ENCODE data around the gene SPIN1. TPM values are rescaled to one million over a fixed set of nuclear protein-coding genes. Genes with fewer than 3 reads are reported as not detected.
"Not testable (repeated sequence)": the region's sequence is repeated elsewhere in the genome, so short reads cannot be mapped to it uniquely, and the experiment has no call there.

Gene SPIN1
- total and polyA plus RNA-seq, 2 experiments from 2014 or later: 58.4 to 95.3 TPM

- DNase-seq: peak; percentile 20
- in situ Hi-C loops (cut with MboI): no loop called here
- WGBS, 2 experiments (ENCODE audit: low coverage in 1 of 2, low lambda C conversion rate in 2 of 2, missing lambda C conversion rate in 2 of 2): 57 to 70% methylated on average over 2 of the region's 2 CpGs
Measured at GRCh38 chr9:88378317-88378716, 9.9 kb upstream of the SPIN1 start.

GRCh38 chr9:88379352-88379751 is 8.9 kb upstream of the SPIN1 start:
- Histone ChIP-seq H3F3A (ENCODE audit: insufficient read depth) (no peaks in the 10 kb centered on the region), H3K4me3 (no peak overlapping the region), H3K27me3 (replicated peaks; ENCODE audit: insufficient read depth) (no peaks in the 10 kb centered on the region), H4K20me1 (ENCODE audit: insufficient read depth) (no peaks in the 10 kb centered on the region), H3K4me1 (ENCODE audit: insufficient read depth) (no peaks in the 10 kb centered on the region), H3K27ac (no peak overlapping the region), H3K9me3 (ENCODE audit: low read depth) (no peaks in the 10 kb centered on the region), H2AFZ (no peak overlapping the region), H3K4me2 (ENCODE audit: unreplicated experiment) (no peak overlapping the region), H3K79me2 (ENCODE audit: insufficient read depth) (no peaks in the 10 kb centered on the region), H3K9ac (no peak overlapping the region), H3K9me2 (ENCODE audit: insufficient read depth) (no peaks in the 10 kb centered on the region), H3K36me3 (ENCODE audit: low read depth) (no peaks in the 10 kb centered on the region)
- TF ChIP-seq EZH2phosphoT487 (IDR thresholded peaks at IDR 0.05; ENCODE audit: insufficient read depth, low read depth): no peak
- no peak for TF ChIP-seq EZH2 (IDR thresholded peaks at IDR 0.05; ENCODE audit: insufficient read depth, poor library complexity, severe bottlenecking)
- DNase-seq: no peak
- WGBS, 2 experiments (ENCODE audit: low coverage in 1 of 2, low lambda C conversion rate in 2 of 2, missing lambda C conversion rate in 2 of 2): 54 to 61% methylated on average over 3 of the region's 3 CpGs
- in situ Hi-C loops (cut with MboI): no loop called here

More at GRCh38 chr9:88378317-88378716, 9.9 kb upstream of the SPIN1 start:
- Histone ChIP-seq H3K9ac (no peak overlapping the region), H3K4me3 (no peak overlapping the region), H3K9me2 (ENCODE audit: insufficient read depth) (no peaks in the 10 kb centered on the region), H3K4me1 (ENCODE audit: insufficient read depth) (no peaks in the 10 kb centered on the region), H3K9me3 (ENCODE audit: low read depth) (no peaks in the 10 kb centered on the region), H3K27me3 (replicated peaks; ENCODE audit: insufficient read depth) (no peaks in the 10 kb centered on the region), H3K79me2 (ENCODE audit: insufficient read depth) (no peaks in the 10 kb centered on the region), H3F3A (ENCODE audit: insufficient read depth) (no peaks in the 10 kb centered on the region), H4K20me1 (ENCODE audit: insufficient read depth) (no peaks in the 10 kb centered on the region), H3K36me3 (ENCODE audit: low read depth) (no peaks in the 10 kb centered on the region), H2AFZ (no peak overlapping the region), H3K4me2 (ENCODE audit: unreplicated experiment) (no peak overlapping the region), H3K27ac (no peak overlapping the region)
- TF ChIP-seq EZH2 (IDR thresholded peaks at IDR 0.05; ENCODE audit: insufficient read depth, poor library complexity, severe bottlenecking) (no peak), EZH2phosphoT487 (IDR thresholded peaks at IDR 0.05; ENCODE audit: insufficient read depth, low read depth) (no peak)

GRCh38 chr9:88380118-88380517 is 8.1 kb upstream of the SPIN1 start:
- no peak for DNase-seq
- H3K9me3 ChIP-seq (ENCODE audit: low read depth): no peaks in the 10 kb centered on the region
- no peaks in the 10 kb centered on the region for H3K4me1 ChIP-seq (ENCODE audit: insufficient read depth)
- H3K4me3 ChIP-seq: no peak overlapping the region
- no peak overlapping the region for H3K27ac ChIP-seq
- no peaks in the 10 kb centered on the region for H3K27me3 ChIP-seq (replicated peaks; ENCODE audit: insufficient read depth)
- 32 to 35% methylated on average over 1 of the region's 1 CpG for WGBS, 2 experiments (ENCODE audit: low coverage in 1 of 2, low lambda C conversion rate in 2 of 2, missing lambda C conversion rate in 2 of 2)
- no peaks in the 10 kb centered on the region for H4K20me1 ChIP-seq (ENCODE audit: insufficient read depth)
- H3K79me2 ChIP-seq (ENCODE audit: insufficient read depth): no peaks in the 10 kb centered on the region
- no peak for TF ChIP-seq EZH2 (IDR thresholded peaks at IDR 0.05; ENCODE audit: insufficient read depth, poor library complexity, severe bottlenecking)
- TF ChIP-seq EZH2phosphoT487 (IDR thresholded peaks at IDR 0.05; ENCODE audit: insufficient read depth, low read depth): no peak
- H3K9me2 ChIP-seq (ENCODE audit: insufficient read depth): no peaks in the 10 kb centered on the region
- in situ Hi-C loops (cut with MboI): no loop called here
- H3K36me3 ChIP-seq (ENCODE audit: low read depth): no peaks in the 10 kb centered on the region
- no peak overlapping the region for H2AFZ ChIP-seq
- H3F3A ChIP-seq (ENCODE audit: insufficient read depth): no peaks in the 10 kb centered on the region
- no peak overlapping the region for H3K9ac ChIP-seq
- no peak overlapping the region for H3K4me2 ChIP-seq (ENCODE audit: unreplicated experiment)

GRCh38 chr9:88381322-88381721 is 6.9 kb upstream of the SPIN1 start:
- H3K36me3 ChIP-seq (ENCODE audit: low read depth); H3K4me1 ChIP-seq (ENCODE audit: insufficient read depth); H4K20me1 ChIP-seq (ENCODE audit: insufficient read depth); H3F3A ChIP-seq (ENCODE audit: insufficient read depth); H3K27me3 ChIP-seq (replicated peaks; ENCODE audit: insufficient read depth); in situ Hi-C loops (cut with MboI); DNase-seq; H3K9me2 ChIP-seq (ENCODE audit: insufficient read depth); H3K9ac ChIP-seq; H3K9me3 ChIP-seq (ENCODE audit: low read depth); H3K79me2 ChIP-seq (ENCODE audit: insufficient read depth); H3K4me2 ChIP-seq (ENCODE audit: unreplicated experiment); H3K27ac ChIP-seq; H2AFZ ChIP-seq; H3K4me3 ChIP-seq: not testable (repeated sequence)
- 92 to 93% methylated on average over 10 of the region's 10 CpGs for WGBS, 2 experiments (ENCODE audit: low coverage in 1 of 2, low lambda C conversion rate in 2 of 2, missing lambda C conversion rate in 2 of 2)

- Histone ChIP-seq H3K27ac (no peak overlapping the region), H4K20me1 (ENCODE audit: insufficient read depth) (no peaks in the 10 kb centered on the region), H2AFZ (no peak overlapping the region), H3K4me3 (no peak overlapping the region), H3K36me3 (ENCODE audit: low read depth) (no peaks in the 10 kb centered on the region), H3K4me2 (ENCODE audit: unreplicated experiment) (no peak overlapping the region), H3K27me3 (replicated peaks; ENCODE audit: insufficient read depth) (no peaks in the 10 kb centered on the region), H3K4me1 (ENCODE audit: insufficient read depth) (0 out of 2 replicates have a peak, but pooled peaks cover 4% of the 10 kb centered on the region), H3K9me3 (ENCODE audit: low read depth) (no peaks in the 10 kb centered on the region), H3K9me2 (ENCODE audit: insufficient read depth) (no peaks in the 10 kb centered on the region), H3K9ac (no peak overlapping the region), H3F3A (ENCODE audit: insufficient read depth) (no peaks in the 10 kb centered on the region), H3K79me2 (ENCODE audit: insufficient read depth) (no peaks in the 10 kb centered on the region)
- in situ Hi-C loops (cut with MboI): no loop called here
- 93 to 96% methylated on average over 3 of the region's 3 CpGs for WGBS, 2 experiments (ENCODE audit: low coverage in 1 of 2, low lambda C conversion rate in 2 of 2, missing lambda C conversion rate in 2 of 2)
- no peak for TF ChIP-seq EZH2 (IDR thresholded peaks at IDR 0.05; ENCODE audit: insufficient read depth, poor library complexity, severe bottlenecking)
- no peak for TF ChIP-seq EZH2phosphoT487 (IDR thresholded peaks at IDR 0.05; ENCODE audit: insufficient read depth, low read depth)
- no peak for DNase-seq
Measured at GRCh38 chr9:88383176-88383575, 5.1 kb upstream of the SPIN1 start.

GRCh38 chr9:88386137-88386536 is 2.1 kb upstream of the SPIN1 start:
- H3K9me3 ChIP-seq (ENCODE audit: low read depth); H3K27me3 ChIP-seq (replicated peaks; ENCODE audit: insufficient read depth); H3K27ac ChIP-seq; H3K4me3 ChIP-seq; in situ Hi-C loops (cut with MboI); H3K4me2 ChIP-seq (ENCODE audit: unreplicated experiment); H3F3A ChIP-seq (ENCODE audit: insufficient read depth); H3K9me2 ChIP-seq (ENCODE audit: insufficient read depth); H2AFZ ChIP-seq; H4K20me1 ChIP-seq (ENCODE audit: insufficient read depth); H3K36me3 ChIP-seq (ENCODE audit: low read depth); H3K9ac ChIP-seq; DNase-seq: not testable (repeated sequence)
- Histone ChIP-seq H3K4me1 (ENCODE audit: insufficient read depth) (peaks cover 18% of the 10 kb centered on the region), H3K79me2 (ENCODE audit: insufficient read depth) (peaks cover 21% of the 10 kb centered on the region)
- WGBS, 2 experiments (ENCODE audit: low coverage in 1 of 2, low lambda C conversion rate in 2 of 2, missing lambda C conversion rate in 2 of 2): 86 to 92% methylated on average over 4 of the region's 4 CpGs

All from GM23248 (cell line).